Amniotic epithelial cell (primary cell): Measurements from ENCODE around the gene CNNM3.

ENCODE experiments used
- DNase-seq: peaks from one replicate; pipeline ENCODE4 v3.0.0-alpha.2; 2010; ENCODE audit warnings: low read depth

The CNNM3 gene

GRCh38 chr2:96839875-96840850 is 24.1 kb downstream of the CNNM3 start:
- DNase-seq = no peak

DNA sequence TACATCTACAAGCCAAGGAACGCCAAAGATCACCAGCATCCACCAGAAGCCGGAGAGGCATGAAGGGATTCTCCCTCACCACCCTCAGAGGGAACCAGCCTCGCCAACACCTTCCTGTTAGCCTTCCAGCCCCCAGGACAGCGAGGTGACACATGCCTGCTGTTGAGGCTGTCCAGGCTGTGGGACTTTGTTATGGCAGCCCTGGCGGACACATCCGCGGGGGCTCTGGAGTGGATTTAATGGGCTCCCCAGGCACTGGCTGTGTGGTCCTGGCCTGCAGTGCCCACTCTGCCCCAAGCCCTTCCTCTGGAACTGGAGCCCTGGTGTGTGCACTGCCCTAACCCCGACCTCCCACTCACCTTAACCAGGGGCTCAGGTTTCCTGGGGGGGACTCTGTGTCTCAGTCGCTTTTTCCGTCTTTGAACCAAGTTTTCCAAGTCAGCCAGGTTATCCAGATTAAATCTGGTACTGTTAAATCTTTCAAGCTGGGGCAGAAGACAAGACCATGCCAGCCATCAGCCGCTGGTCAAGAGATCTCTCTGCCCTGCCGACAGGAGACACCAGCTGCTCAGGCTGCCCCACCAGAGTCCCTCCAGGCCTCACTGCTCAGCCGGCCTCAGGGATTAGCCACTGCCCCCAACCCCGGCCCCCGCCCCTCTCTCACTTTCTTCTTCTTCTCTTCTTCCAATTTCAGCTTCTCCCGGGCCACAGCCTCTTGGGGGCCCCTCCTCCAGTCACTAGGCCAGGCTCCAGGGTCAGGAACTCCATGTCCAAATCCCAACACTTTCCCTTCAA is 25.8 kb downstream of the CNNM3 start:
- DNase-seq = no peak

- DNase-seq = no peak
These were observed 26.5 kb downstream of the CNNM3 start for GRCh38 chr2:96842600-96842999.

DNA sequence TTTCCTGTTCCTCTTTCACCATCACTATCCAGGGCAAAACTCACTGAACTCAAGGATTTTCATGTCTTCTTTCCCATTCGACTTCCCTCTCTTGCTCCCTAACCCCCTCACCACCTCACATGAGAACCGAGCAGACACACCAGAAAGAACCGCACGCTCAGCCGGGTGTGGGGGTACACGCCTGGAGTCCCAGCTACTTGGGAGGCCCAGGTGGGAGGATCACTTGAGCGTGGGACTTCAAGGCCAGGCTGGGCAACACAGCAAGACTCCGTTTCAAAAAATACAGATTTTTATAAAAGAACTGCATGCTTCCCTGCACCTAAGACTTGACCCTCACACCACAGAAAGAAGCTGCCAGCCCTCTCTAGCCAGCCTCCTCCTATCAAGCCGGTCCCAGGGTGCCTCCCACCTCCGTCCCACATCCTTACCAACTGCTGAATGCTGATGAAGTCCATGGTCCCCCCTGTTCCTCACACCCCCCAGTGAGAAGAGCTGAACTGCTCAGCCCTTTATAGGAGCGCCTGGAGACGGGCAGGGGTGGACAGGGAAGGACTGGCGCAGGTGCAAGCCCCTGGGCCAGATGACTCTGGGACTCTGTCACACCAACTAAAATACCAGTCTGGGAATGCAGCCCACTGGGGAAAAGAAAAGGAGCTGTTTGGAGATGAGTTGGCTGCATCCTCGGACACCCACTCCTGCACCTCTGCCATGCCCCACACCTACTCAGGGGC is 27.6 kb downstream of the CNNM3 start, which contains the start of gene ANKRD23:
Gene ANKRD23 (minus strand): TSS at position 484 of the 731 bp plus-strand sequence. CDS start 29 bp downstream, at position 455.
- DNase-seq = no peak

DNA sequence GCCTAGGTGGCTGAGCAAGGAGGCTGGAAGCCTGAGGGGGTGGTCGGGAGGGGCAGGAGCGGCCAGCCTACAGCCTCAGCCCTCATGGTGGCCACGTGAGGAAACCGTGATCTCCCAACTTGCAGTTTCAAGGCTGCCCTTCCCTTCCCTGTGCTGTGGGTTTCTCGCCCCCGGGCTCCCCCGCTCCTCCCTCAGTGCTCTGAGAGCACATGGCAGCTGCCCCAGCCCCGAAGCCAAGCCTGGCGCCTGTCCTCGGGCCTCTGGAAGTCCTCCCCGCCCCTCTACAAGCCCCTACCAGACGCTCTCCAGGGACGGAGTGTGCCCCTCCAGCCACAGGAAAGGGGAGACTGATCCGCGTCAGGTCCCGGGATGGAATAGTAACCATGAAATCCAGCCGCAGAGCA is 28.3 kb downstream of the CNNM3 start:
- no peak for DNase-seq

DNA sequence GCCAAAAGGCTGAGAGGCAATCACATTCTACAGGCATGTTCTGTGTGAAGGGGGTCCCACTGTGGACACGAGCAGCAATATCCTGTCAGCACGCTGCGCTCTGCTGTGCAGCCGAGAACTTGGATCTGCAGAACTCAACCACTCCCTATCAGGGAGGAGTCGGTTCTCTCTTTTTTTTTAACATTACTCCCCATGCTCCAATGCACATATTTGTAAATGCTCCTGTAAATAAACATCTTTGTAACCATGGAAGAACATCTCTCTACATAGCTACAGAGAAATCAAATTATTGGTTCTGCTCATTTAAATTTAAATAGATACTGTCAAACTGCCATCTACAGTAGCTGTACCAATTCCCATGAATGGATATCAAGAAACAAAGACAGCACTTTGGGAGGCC is 30.8 kb downstream of the CNNM3 start:
- no peak for DNase-seq

GRCh38 chr2:96847586-96847985 is 31.5 kb downstream of the CNNM3 start:
- no peak for DNase-seq

- DNase-seq = no peak
These were observed 32.2 kb downstream of the CNNM3 start for GRCh38 chr2:96848264-96848663.

GRCh38 chr2:96852667-96853066 is 36.6 kb downstream of the CNNM3 start:
- DNase-seq = no peak

GRCh38 chr2:96853321-96853720 is 37.3 kb downstream of the CNNM3 start:
- no peak for DNase-seq

DNA sequence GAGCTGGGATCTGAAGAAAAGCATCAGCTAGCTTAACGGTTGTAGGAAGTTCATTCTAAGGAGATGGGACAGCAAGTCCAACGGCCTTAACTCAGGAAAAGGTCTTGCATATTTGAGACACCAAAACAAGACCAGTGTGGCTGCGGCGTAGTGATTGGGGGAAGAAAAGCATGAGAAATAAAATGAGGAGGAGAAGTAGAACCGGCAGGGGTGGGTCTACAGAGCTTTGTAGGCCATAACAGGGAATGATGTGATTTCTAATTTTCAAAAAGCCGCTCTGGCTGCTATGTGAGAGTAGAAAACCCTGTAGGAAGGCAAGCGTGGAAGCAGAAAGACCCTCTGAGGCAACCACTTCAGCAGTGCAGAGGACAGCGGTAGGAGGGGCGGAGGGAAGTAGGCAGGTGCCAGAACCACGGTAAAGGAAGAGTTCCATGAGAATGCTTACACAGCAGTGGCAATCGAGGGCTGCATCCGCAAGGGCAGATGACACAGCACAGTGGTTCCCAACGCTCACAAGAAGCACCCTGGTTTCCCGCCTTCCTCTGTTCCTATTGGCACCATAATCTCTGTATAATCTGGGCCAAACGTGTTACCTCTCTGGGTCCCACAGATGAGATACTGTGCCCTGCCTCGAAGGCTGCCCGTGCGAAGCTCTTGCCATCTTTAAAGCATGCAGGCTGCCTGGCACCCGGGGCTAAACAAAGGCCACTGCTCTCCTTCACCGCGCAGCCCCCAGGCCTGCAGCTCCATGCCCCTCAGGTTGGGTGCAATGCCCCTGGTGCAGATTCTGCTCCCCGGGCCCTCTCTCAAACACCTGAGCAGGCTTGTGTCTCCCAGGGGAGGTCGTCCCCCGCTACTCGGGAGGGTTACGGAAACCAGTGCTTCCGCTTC is 41.0 kb downstream of the CNNM3 start:
- no peak for DNase-seq

DNA sequence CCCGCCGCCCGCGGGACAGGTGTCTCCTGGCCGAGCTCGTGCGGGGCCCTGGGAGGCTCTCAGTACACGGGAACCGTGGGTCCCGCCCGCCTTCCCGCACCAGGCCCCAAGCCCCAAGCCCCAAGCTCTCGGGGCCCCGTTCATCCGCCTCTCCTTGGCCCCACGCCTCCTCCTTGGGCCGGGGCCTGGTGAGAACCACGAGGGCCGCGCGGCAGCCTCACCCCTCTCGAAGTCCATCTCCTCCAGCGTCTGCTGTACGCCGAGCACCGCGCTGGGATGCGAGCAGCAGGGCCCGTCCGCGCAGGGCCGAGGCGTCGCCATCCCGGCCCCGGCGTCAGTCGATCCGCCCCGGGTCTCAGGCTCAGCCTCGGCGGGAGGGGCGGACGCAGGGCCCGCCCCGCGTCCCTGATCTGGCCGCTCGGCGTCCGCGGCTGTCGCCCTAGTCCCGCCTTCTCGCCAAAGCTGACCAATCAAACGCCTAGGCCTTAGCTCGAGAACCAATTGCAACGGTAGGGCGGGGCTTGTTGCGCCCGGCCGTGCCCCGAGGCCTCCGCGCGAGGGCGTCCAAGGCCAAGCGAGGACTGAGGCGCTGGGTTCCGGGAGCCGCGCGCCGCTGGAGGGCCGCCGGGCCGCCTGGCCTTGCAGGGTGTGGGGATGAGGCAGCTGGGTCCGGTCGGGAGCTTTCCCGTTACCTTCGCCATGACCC is 41.8 kb downstream of the CNNM3 start, which contains the start of gene ANKRD39:
Gene ANKRD39 (minus strand): TSS at position 350 of the 706 bp plus-strand sequence. CDS start 29 bp downstream, at position 321.
- peak; percentile 96 for DNase-seq

GRCh38 chr2:96859099-96859649 is 43.1 kb downstream of the CNNM3 start:
- DNase-seq = peak; percentile 32

- no peak for DNase-seq
These were observed 43.6 kb downstream of the CNNM3 start for GRCh38 chr2:96859681-96860064.

DNA sequence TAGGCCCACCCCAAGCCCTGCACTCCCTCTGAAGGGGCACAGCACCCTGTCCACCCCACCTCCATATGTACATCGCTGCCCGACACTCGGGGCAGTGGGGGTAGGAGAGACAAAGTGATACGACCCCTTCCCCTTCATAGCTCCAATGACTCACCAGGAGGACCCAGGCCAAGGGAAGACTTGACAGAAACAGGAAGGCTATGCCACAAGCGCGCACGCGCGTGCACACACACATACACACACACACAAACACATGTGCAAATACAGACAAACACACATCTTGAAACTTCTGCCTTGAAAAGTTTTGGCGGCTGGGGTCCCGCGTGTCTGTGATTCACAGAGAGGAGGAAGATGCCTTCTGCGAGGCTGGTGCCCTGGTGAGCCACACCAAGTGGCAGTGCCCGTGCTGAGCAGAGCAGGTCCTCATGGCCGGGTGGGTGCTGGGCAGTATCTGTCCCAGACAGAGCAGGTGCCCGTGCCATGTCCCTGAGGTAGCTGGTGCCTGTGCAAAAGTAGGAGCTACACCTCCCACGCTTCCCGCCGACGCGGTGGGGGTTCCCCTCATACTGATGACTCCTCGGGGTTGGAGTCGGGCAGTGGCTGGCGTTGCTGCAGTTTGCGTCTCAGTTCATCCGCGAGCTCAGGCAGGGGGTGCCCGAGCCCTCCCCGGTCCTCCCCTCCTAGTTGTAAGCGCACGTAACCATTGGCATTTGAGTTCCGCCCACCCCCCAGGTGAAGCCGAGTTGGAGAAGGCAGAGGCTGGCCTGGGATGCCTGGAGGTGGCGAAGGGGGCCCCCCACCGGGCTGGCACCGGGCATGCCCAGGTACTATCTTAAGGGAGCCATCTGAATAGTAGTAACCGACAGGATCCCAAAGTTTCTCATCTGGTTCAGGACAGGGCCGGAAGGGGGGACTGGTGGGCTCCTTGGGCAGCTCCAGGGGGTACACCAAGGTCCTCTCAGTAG is 44.3 kb downstream of the CNNM3 start:
- DNase-seq = peak; percentile 34

DNA sequence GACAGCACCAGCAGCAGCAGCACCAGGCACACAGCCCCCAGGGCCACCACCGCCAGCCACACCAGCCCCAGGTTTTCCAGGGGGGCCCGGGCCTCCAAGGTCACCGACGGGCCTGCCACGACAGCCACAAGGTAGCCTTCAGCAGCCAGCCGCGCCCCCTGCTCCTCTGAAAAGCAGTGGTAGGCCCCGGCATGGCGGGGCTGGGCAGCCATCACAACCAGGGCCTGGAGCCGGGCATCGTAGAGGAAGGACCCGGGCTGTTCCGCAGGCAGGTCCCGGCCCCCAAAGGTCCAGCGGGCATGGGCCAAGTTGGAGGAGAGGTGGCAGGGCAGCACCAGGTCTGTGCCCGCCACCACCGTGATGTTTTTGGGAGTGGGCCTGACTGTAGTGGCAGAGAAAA is 45.0 kb downstream of the CNNM3 start:
- DNase-seq = no peak

- peak; percentile 24 for DNase-seq
These were observed 47.0 kb downstream of the CNNM3 start for GRCh38 chr2:96863056-96863455.

GRCh38 chr2:96863575-96864342 is 47.7 kb downstream of the CNNM3 start:
- no peak for DNase-seq
